H1 (cell line): Measurements from ENCODE around the gene PARM1. TPM values are rescaled to one million over a fixed set of nuclear protein-coding genes. Genes with fewer than 3 reads are reported as not detected.

Source experiments
- ASH2L ChIP-seq: fragments of 200-600, 300-600 bp; sonication (generic); IDR thresholded peaks from one replicate; pipeline ENCODE4 v1.7.1; 2017; ENCODE audit warnings: low read length
- RXRA ChIP-seq: IDR thresholded peaks from 2 replicates; pipeline ENCODE4 v1.6.1; 2011; ENCODE audit warnings: low read depth, mild to moderate bottlenecking, low read length, moderate library complexity; ENCODE audit not compliant: insufficient read depth
- polyA plus RNA-seq, 7 experiments: library from polyadenylated mRNA; depleted of rRNA in 3 of 7; stranded (reverse) in 5 of 7; unstranded in 2 of 7; fragments of >200 nt in 5 of 7; fragments of 200-250 nt in 2 of 7; gene quantifications; 1 replicate in 5 of 7; 2 replicates in 1 of 7; 4 replicates in 1 of 7; pipeline versions ENCODE4 v1.2.1 to v1.2.3, GENCODE V29; 2011 to 2013; ENCODE audit warnings: missing spikeins in 2 of 7, mixed read lengths in 2 of 7
- total RNA-seq: library from RNA; stranded (reverse); fragmentation: NEBNext Ultra II Directional; extraction: Animal tissue kit (Norgen Biotek cat#: 25700); gene quantifications from 2 replicates; pipeline ENCODE4 v1.2.1, GENCODE V29; 2021
- TF ChIP-seq, protein P1 (sequence below): fragments of 300-600 bp; sonication (generic); IDR thresholded peaks from 2 replicates; pipeline ENCODE4 v1.7.1; 2012; ENCODE audit warnings: low read length, moderate library complexity, mild to moderate bottlenecking, inconsistent platforms; ENCODE audit not compliant: insufficient replicate concordance

Gene PARM1
- total and polyA plus RNA-seq, 2 of the 8 experiments (the other 6 are each of a cell fraction or from before 2014, with no cell fraction given), result 2.0 to 5.3 TPM

DNA sequence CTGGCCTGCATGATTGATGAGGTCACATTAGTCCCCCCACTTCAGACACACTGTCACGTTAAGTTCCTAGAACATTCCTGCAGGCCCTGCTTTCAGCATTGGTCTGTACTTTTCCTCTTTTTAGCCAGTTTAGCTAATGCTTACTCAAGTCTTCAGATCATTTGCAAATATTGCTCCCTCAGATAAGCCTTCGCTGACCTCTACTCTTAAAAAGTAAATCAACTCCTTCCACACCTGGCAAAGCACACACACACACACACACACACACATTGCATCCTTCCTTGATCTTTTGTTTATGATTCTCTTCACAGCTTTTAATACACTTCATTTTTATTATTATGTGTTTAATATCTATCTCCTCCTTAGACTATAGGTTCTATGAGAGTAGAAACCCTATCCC is 31.4 kb downstream of the PARM1 start (continued):
- TF ChIP-seq ASH2L, result no peak
- no peak for TF ChIP-seq RXRA
- TF ChIP-seq, protein P1, sequence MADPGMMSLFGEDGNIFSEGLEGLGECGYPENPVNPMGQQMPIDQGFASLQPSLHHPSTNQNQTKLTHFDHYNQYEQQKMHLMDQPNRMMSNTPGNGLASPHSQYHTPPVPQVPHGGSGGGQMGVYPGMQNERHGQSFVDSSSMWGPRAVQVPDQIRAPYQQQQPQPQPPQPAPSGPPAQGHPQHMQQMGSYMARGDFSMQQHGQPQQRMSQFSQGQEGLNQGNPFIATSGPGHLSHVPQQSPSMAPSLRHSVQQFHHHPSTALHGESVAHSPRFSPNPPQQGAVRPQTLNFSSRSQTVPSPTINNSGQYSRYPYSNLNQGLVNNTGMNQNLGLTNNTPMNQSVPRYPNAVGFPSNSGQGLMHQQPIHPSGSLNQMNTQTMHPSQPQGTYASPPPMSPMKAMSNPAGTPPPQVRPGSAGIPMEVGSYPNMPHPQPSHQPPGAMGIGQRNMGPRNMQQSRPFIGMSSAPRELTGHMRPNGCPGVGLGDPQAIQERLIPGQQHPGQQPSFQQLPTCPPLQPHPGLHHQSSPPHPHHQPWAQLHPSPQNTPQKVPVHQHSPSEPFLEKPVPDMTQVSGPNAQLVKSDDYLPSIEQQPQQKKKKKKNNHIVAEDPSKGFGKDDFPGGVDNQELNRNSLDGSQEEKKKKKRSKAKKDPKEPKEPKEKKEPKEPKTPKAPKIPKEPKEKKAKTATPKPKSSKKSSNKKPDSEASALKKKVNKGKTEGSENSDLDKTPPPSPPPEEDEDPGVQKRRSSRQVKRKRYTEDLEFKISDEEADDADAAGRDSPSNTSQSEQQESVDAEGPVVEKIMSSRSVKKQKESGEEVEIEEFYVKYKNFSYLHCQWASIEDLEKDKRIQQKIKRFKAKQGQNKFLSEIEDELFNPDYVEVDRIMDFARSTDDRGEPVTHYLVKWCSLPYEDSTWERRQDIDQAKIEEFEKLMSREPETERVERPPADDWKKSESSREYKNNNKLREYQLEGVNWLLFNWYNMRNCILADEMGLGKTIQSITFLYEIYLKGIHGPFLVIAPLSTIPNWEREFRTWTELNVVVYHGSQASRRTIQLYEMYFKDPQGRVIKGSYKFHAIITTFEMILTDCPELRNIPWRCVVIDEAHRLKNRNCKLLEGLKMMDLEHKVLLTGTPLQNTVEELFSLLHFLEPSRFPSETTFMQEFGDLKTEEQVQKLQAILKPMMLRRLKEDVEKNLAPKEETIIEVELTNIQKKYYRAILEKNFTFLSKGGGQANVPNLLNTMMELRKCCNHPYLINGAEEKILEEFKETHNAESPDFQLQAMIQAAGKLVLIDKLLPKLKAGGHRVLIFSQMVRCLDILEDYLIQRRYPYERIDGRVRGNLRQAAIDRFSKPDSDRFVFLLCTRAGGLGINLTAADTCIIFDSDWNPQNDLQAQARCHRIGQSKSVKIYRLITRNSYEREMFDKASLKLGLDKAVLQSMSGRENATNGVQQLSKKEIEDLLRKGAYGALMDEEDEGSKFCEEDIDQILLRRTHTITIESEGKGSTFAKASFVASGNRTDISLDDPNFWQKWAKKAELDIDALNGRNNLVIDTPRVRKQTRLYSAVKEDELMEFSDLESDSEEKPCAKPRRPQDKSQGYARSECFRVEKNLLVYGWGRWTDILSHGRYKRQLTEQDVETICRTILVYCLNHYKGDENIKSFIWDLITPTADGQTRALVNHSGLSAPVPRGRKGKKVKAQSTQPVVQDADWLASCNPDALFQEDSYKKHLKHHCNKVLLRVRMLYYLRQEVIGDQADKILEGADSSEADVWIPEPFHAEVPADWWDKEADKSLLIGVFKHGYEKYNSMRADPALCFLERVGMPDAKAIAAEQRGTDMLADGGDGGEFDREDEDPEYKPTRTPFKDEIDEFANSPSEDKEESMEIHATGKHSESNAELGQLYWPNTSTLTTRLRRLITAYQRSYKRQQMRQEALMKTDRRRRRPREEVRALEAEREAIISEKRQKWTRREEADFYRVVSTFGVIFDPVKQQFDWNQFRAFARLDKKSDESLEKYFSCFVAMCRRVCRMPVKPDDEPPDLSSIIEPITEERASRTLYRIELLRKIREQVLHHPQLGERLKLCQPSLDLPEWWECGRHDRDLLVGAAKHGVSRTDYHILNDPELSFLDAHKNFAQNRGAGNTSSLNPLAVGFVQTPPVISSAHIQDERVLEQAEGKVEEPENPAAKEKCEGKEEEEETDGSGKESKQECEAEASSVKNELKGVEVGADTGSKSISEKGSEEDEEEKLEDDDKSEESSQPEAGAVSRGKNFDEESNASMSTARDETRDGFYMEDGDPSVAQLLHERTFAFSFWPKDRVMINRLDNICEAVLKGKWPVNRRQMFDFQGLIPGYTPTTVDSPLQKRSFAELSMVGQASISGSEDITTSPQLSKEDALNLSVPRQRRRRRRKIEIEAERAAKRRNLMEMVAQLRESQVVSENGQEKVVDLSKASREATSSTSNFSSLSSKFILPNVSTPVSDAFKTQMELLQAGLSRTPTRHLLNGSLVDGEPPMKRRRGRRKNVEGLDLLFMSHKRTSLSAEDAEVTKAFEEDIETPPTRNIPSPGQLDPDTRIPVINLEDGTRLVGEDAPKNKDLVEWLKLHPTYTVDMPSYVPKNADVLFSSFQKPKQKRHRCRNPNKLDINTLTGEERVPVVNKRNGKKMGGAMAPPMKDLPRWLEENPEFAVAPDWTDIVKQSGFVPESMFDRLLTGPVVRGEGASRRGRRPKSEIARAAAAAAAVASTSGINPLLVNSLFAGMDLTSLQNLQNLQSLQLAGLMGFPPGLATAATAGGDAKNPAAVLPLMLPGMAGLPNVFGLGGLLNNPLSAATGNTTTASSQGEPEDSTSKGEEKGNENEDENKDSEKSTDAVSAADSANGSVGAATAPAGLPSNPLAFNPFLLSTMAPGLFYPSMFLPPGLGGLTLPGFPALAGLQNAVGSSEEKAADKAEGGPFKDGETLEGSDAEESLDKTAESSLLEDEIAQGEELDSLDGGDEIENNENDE, result no peak
